ENCODE measurements around the gene RPN2.
A peak's percentile ranks its signal among the peaks of the same experiment; 100 is the strongest.

RPN2 gene

DNA sequence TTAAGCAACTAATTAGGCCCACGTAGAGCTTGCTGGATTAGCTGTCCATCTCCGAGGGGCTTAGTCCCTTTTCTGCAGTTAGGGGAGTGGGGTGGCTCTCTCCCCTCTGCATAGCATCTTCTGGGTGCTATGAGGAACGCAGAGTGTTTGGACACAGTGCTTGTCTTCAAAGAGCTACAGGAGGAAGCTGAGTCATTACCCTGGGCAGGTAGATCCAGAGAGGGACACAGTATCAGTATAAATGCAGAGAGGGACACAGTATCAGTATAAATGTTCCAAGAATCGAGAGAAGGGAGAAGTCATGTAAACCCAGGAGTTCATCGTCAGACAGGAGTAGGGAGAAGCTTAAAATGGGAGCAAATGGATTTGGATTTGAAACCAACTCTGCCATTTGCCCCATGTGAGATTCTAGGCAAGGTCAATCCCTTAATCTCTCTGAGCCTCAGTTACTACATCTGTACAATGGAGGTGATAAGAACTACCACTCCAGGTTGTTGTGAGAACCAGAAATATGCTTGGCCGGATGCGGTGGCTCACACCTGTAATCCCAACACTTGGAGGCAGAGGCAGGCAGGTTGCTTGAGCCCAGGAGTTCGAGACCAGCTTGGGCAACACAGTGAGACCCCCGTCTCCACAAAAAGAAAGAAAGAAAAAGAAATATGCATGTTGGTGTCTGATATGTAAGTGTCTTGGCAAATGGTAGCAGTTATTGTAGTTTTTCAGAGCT lies 88.0 kb downstream of the RPN2 start:
- no peak for DNase-seq (ENCODE audit: low spot score)

DNA sequence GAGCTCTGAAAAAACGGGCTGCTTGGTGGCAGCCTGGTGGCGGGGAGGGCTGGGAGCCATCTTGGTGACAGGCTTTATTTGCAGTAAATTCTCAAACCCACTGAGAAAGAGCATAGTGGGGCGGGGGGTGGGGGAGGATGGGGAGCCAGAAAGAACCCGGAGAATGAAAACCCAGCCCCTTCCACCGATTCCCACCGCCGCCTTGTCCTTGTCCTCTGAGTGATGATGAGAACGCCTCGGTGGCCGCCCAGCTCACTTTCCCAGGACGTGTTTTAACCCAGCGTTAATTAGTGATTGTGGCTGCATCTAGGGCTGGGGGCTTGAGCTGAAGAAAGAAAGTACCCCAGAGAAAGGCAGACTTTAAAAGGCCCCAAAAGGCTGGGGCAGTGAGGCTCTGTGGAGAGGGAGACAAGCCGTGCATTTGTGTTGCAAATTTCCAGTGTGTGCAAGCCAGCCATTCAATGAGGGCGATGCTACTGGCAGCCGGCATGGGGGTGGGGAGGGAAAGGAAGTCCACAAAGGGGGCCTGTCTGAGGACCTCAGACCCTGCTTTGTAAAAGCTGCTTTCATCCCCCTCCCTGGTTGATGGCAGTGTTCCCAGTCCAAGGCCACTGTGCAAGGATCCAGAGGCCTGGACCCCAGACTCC lies 88.7 kb downstream of the RPN2 start:
- no peak for DNase-seq (ENCODE audit: low spot score)

DNA sequence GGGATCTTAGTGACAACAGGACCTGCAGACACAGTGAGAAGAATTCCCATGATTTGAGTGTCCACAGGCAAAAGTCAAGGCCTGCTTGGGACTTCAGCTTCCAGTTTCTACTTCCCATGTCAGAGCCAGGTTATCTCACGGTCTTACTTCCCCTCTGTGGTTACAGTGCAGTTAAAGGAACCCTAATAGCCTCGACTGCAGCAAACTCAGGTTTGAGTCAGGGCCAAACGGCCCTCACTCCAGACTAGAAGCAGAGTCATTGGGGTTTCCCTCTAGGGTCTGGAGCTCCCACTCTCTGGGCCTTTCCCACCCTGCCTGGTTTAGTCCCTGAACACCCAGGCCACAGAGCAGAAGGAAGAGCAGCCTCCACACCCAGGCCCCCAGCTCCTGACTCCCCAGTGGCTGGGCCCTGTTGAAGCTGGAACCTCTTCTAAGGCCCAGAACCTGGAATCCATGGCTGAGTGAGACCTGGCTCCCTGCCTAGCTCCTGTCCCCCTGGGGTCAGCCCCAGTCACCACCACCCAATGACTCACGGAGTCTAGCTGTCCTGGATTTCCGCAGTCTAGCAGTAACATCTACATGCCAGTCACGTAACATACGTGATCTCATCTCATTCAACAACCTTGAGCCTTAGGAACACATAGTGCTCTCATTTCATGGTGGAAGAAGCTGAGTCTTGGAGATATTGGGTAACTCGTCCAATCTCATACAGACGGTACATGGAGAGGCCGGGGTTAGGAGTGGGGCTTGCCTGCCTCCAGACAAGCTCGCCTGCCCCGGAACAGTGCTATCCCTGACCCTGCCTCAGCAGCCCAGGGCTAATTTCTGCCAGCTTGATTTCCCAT lies 91.7 kb downstream of the RPN2 start:
- no peak for DNase-seq (ENCODE audit: low spot score)

DNA sequence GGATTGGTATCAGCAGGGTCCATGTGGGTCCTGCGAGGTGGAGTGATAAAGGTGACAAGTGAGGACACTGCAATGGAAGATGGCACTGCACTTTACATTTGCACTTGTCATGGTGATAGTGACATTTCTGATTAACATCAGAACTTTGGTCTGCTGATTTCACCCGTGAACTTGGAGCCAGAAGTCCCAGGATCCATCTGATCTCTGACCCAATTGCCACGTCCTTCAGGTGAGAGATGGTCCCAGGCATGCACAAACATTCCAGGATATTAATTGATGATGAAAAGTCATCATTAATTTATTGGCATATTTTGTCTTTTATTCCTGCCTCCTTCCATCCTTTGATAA lies 92.3 kb downstream of the RPN2 start:
- DNase-seq (ENCODE audit: low spot score) = no peak

DNA sequence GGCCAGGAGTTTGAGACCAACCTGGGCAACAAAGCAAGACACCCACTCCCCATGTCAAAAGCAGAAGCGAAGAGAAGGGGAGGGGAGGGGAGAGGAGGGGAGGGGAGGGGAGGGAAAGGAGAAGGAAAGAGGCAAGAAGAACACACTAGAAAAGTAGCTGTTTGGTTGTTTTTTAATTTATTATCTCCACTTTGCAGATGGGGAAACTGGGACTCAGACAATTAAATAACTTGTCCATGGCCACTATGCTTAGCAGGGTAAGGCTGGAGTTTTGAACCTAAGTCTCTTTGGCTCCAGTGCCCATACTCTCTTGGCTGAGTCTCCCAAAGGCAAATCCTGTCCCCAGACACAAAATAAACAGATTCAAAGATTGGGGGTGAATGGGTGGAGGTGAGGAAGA lies 94.9 kb downstream of the RPN2 start:
- no peak for DNase-seq (ENCODE audit: low spot score)

DNA sequence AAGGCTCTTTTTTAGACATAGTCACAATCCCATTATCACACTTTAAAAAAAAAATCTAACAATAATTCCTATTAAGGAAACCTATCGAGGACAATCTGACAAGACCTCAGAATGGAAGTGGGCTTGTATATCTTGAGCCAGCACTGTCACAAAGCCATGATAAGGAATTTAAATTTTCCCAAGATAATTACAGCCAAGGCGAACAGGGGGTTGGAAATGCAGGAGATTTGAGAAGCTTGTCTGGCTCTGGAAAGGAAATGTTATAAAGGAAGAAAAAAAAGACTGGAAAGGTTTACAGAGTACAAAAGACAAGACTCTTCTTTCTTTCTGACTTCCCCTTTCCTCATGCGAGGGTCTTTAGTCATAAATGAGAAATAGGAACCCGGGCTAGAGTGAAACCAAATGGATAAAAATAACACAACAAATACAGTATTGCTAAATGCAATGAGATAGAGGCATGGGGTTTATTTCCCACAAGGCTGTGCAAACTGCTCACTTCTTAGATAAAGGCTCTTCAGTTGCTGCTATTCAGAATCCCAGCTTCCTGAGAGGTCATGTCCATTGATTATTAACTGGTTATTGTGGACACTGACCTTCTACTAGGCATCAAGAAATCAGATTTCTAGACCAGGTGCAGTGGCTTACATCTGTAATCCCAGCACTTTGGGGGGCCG lies 95.9 kb downstream of the RPN2 start:
- DNase-seq (ENCODE audit: low spot score) = no peak

DNA sequence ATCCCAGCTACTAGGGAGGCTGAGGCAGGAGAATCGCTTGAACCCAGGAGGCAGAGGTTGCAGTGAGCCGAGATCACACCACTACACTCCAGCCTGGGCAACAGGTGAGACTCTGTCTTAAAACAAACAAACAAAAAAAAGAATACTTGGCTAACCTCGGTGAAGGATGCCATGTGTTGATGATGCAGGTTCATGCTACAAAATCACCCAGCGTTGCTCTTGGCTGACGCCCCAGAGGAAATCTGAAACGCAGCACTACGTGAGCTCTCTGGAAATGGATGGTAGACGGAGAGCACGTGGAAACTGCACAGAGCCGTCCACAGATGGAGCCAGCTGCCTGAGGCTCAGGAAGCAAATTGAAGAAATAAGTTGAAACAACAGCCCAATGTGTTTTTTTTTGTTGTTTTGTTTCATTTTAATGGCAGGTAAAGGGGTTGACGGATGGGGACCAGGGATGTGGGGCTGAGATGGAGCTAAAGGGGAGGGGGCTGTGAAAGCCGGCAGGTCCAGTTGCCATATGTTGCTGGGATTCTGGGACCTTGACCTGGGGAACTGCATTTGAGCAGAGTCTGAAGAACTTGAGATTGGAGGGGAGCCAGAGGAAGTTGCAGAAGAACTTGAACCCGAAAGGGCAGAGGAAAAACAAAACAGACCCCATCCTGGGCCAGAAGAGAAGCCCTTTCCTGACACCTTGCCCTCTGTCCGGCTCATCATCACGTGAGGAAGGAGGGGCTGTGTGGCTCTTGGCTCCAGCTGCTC lies 97.5 kb downstream of the RPN2 start:
- DNase-seq (ENCODE audit: low spot score) = peak; percentile 70

DNA sequence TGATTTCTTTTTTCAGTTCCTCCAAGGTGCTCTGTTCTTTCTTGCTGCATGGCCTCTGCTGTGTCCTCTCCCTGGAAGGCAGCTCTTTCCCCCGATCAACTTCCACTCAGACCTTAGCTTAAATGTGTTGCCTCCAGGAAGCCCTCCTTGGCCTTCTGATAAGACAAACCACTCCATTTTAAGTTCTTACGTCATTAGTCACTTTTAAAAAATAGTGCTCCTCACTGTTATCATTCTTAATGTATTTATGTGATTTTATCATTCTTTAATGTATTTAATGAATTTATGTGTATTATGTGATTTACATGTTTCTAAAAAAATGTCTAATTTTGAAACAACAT lies 98.1 kb downstream of the RPN2 start:
- DNase-seq (ENCODE audit: low spot score) = no peak

DNA sequence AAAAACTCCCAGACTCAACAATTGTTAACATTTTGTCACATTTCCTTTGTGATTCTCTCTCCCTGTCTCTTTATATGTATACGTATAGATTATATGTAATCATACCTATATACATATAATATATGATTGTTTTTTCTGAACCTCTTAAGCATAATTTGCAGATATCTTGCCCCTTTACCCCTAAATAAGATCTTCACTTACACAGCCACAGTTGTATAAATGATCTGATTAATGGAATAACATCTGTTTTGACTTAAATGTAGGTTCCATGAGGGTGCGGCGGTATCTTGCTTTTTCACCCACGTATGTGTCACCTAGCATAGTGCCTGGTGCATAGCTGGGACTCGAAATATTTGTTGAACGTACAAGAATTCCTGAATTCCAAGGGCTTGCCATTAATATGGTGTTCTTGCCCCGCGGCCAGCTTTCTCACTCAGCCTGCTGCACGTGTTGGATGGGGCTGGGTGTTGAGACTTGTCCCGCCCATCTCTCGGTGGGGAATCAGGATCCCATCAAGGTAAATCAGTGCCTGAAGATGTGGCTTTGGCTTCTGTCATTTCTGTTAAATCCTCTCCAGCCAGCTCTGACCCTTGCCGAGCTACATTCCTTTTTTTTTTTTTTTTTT lies 99.9 kb downstream of the RPN2 start:
- DNase-seq (ENCODE audit: low spot score) = no peak

DNA sequence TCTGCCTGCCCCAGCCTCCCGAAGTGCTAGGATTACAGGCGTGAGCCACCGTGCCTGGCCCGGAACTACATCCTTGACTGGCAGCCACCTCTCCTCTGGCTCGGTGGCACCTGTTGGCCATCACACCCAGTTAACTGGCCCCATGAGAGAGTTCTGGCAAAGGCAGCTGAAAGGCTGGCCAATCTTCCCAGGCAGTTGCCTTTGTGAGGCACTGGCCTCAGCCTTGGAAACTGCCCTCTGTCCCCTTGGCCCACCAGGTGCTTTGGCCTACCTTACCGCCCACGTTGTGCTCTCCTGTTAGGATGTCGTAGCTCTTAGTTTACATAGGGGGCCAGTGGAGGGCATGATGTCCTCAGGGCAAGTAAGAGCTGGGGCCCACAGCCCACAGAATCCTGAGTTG lies 100.7 kb downstream of the RPN2 start:
- no peak for DNase-seq (ENCODE audit: low spot score)

DNA sequence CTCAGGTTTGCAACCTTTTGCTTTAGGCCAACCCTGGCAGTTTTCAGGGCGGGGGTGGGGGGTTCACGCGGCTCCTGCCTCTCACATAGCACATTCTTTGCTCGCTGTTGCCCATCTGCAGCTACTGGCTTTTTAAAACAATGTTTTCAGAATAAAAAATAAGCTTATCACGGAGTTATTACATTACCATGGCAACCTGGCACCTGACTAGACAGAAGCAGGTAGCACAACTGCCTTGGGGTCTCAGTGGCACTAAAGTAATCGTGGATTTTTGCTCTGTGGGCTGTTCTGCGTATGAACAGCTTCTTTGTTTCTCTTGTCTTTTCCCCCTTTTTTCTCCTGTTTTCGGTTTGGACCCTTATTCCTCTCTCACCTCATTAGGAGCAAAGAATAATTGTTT lies 101.3 kb downstream of the RPN2 start:
- no peak for DNase-seq (ENCODE audit: low spot score)

DNA sequence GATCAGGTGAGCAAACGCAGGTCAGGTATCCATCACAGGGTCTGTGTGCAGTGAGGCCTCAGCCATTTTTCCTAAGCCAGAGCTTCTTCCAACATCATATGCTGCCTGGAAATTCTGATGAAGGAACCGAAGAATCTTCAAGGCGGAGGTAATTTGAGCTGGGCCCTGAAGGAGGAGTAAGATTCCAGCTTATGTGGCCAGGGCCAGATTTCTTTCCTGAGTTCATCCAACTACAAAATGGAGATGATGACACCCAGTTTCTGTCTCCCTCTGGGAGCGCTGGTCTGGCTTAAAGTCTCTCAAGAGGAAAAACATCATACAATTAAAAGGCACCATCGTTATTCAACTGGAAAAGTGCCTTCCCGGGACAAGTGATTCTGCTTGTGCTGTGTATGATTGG lies 103.4 kb downstream of the RPN2 start:
- DNase-seq (ENCODE audit: low spot score) = peak; percentile 87

DNA sequence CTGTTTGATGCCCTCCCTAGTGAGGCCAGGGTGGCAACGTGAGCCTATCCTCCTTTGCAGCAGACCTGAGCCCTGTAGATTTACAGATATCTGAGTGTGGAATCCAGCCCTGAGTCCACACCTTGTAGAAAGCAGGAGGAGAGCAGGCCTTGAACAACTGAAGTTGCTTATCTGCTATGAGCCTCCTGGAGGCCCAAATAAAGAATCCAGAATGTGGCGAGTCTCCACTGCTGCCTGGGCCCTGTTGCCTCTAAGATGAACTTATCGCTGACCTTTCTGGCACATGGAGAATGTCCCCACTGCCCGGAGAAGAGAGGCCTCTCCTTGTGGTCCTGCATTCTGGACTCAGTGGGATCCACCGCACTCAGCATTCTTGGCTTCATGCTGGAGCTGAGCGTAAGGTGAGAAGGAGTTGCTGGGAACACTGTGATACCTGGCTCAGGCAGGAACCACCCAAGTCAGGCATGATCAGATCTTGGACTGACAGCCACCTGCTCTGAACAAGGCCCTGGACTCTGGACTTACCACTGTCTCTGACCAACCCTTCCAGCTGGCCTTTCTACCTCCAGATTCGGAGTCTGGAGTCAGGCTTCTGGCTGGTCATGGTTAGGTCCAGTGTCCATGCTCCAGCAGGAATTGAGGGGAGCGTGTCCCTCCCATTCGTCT lies 104.5 kb downstream of the RPN2 start:
- DNase-seq (ENCODE audit: low spot score) = no peak

DNA sequence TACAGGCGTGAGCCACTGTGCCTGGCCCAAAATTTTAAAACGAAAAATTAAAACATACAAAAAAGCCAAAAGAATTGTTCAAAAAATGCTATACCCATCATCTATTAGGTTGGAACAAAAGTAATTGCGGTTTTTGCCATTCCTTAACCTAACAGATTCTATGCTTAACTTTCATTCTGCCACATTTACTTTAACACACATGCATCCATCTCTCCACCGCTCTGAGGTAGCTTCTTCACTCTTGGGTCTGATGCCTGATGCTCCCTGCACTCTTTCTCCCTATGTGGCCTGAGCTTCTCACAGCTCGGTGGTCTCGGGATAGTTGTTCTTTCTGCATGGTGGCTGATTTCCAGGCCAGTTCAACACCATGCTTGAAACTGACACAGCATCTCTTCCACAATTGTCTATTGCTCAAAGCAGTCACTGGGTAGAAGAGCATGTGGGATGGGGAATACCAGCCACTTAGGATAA lies 105.6 kb downstream of the RPN2 start:
- no peak for DNase-seq (ENCODE audit: low spot score)

DNA sequence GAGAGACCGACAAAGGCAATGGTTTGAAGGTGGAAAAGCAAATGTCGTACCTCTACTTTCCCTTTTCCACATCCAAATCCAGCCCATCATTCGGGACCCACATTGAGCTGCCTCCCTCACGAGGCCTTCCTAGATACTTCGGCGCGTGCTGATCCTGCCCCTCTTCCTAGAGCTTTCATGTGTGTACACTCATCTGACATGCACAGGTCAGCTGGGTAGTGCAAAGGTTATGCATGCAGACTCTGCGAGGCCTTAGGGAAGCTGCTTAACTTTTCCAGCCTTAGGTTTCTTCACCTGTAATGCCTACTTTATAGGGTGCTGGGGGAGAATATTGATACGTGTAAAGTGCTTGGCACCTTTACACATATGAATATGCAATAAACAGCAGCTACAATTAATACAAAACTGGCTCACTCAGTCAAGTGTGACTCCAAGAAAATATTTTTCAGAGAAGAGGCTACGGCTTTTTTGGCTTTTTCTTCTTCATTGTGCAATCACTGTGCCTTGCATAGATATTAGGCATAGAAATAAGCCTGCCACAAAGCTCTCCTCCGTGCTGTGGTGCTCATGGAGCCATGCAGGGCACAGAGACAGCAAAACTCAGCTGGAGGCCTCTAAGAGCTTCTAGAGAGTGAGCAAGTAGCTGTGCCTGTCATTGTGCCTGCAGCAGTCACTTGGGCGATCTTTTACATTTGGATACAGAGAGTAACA lies 106.7 kb downstream of the RPN2 start:
- no peak for DNase-seq (ENCODE audit: low spot score)

DNA sequence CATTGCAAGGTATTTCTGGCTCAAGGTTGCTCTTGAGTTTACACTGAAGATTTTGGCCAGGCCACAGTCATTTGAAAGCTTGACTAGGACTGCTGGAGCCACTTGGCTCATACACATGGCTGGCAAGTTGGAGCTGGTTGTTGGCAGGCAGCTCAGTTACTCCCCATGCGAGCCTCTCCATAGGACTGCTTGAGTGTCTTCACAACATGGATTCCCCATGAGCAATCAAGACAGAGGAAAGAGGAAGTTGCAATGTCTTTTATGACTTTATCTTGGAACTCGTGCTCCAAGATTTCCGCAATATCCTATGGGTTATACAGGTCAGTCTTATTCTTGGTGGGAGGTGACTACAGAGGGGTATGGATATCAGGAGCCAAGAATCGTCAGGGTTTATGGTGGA lies 109.0 kb downstream of the RPN2 start:
- DNase-seq (ENCODE audit: low spot score) = no peak

DNA sequence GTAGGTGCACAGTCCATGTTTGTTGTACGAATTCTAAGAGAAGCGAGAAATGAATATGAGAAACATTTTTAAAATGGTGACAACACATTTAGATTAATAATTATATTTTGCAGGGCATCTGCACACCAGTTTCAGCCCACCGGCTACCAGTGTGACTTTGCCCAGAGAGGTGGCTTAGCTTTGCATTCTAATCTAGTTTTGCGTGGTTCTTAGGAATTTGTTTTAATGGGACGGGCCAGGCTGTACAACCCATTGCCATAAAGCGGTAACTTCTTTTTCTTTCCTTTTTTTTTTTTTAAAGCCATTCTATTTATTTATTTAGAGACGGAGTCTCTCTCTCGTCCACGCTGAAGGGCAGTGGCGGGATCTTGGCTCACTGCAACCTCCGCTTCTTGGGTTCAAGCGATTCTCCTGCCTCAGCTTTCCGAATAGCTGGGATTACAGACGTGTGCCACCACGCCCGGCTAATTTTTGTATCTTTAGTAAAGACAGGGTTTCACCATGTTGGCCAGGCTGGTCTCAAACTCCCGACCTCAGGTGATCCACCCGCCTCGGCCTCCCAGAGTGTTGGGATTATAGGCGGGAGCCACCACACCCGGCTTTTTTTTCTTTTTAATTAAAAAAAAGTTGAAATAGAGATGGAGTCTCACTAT lies 111.2 kb downstream of the RPN2 start:
- DNase-seq (ENCODE audit: low spot score) = no peak

Data from AG08395 (cell line).